AG09309 (cell line): ENCODE measurements around the gene LONRF2.
"Not testable (repeated sequence)": the region's sequence is repeated elsewhere in the genome, so short reads cannot be mapped to it uniquely, and the experiment has no call there.

Experiments used
- DNase-seq: peaks from one replicate; pipeline ENCODE4 v3.0.0-alpha.2; 2010; ENCODE audit warnings: low read depth
- H3K4me3 ChIP-seq: 2 replicates; pipeline ENCODE4 v1.5.1; 2011; ENCODE audit warnings: mild to moderate bottlenecking, low read depth, low read length, moderate library complexity; ENCODE audit not compliant: control insufficient read depth
- TF ChIP-seq, protein P1 (sequence below): IDR thresholded peaks from 2 replicates; pipeline ENCODE4 v1.5.1; 2011; ENCODE audit warnings: mild to moderate bottlenecking, low read depth, low read length, inconsistent platforms; ENCODE audit not compliant: insufficient read depth, control insufficient read depth; ENCODE audit errors: missing control alignments

The LONRF2 gene

DNA sequence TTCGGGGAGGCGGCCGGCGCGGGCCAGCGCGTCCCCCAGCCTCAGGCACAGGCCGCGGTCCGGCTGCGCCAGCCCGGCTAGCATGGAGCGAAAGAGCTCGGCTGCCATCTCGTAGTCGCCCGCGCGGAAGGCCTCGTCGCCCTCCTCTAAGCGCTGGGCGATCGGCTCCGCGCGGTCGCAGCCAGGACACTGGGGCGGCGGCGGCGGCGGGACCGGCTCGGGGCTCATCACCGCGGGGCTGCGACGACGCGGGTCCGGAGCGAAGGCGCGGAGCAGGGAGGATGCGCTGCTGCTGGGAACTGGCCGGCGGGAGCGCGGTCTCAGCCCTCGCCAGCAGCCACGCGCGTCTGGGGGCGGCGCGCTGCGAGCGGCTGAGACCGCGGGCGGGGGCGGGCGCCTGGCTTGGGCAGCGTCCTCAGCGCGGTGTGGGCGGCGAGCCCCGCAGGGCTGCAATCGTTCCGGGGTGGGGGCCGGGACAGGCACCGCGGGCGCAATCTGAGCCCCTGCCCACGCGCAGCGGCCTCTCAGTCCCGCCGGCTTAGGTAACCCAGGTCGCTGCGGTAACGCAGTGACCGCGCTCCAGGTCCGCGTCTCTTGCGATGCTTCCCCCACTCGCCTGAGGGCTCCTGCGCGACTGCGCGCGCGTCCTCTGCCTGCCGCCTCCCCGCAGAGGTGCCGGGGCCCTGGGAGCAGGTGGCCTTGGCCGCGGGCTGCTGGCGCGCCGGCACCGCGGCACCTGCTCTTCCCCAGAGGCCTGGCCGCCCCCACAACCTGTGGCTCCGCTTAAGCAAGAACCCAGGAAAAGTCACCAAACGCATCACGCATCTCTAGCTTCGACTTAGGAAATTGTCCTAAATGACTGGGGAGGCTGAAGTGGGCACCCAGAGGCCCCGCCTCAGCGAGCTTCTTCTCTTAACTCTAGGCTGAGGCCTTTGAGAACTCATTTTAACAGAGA is at the start of gene LONRF2:
Gene LONRF2, minus strand, starts transcription at position 636 of the 955 bp plus-strand sequence. Its CDS starts 408 bp downstream, at position 228.
- TF ChIP-seq, protein P1, sequence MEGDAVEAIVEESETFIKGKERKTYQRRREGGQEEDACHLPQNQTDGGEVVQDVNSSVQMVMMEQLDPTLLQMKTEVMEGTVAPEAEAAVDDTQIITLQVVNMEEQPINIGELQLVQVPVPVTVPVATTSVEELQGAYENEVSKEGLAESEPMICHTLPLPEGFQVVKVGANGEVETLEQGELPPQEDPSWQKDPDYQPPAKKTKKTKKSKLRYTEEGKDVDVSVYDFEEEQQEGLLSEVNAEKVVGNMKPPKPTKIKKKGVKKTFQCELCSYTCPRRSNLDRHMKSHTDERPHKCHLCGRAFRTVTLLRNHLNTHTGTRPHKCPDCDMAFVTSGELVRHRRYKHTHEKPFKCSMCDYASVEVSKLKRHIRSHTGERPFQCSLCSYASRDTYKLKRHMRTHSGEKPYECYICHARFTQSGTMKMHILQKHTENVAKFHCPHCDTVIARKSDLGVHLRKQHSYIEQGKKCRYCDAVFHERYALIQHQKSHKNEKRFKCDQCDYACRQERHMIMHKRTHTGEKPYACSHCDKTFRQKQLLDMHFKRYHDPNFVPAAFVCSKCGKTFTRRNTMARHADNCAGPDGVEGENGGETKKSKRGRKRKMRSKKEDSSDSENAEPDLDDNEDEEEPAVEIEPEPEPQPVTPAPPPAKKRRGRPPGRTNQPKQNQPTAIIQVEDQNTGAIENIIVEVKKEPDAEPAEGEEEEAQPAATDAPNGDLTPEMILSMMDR, result no peak
- H3K4me3 ChIP-seq, result peak within 1 kb of the TSS; percentile 10
- DNase-seq, result no peak

DNA sequence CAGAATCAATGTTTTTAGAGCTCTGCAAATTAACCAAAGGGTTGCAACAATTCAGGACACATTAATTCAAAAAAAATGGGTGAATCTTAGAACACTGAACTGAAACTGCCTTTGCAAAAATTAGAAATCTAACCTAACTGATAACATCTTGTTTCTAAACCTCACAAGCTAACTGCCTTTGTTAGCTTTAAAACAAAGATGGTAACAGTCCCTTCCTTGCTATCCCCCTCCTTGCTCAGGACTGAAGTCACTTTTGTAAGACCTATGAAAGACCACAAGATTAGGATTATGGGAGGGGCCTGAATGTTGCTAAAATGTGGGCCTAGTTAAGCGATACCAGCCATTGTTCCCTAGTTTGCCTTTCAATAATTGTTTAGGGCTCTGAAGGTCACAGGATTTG is 44.9 kb upstream of the LONRF2 start:
- no peak for DNase-seq
- no peak overlapping the region for H3K4me3 ChIP-seq
- TF ChIP-seq, protein P1, result no peak

DNA sequence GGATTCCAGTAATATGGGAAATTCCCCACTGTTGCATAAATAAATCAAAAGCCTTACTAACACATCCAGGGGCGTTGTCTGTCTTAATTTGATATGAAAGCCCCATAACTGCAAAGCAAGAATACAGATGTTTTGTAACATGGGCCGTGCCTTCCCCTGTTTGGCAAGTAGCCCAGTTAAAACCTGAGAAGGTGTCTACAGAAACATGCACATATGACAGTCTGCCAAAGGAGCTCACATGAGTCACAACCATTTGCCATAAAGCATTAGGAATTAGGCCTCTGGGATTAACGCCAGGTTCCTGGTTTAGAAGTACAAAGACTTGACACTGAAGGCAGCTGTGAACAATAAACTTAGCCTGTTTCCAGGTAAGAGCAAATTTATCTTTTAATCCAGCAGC is 43.1 kb upstream of the LONRF2 start:
- TF ChIP-seq, protein P1, result no peak
- H3K4me3 ChIP-seq, result no peak overlapping the region
- DNase-seq, result peak; percentile 32

DNA sequence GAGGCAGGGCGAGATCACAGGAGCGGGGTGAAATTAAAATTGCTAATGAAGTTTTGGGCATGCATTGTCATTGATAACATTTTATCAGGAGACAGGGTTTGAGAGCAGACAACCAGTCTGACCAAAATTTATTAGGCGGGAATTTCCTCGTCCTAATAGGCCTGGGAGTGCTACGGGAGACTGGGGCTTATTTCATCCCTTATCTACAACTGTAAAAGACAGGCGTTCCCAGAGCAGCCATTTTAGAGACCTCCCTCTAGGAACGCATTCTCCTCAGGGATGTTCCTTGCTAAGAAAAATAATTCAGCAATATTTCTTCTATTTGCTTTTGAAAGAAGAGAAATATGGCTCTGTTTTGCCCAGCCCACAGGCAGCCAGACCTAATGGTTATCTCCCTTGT is 40.0 kb upstream of the LONRF2 start:
- DNase-seq, H3K4me3 ChIP-seq: not testable (repeated sequence)

DNA sequence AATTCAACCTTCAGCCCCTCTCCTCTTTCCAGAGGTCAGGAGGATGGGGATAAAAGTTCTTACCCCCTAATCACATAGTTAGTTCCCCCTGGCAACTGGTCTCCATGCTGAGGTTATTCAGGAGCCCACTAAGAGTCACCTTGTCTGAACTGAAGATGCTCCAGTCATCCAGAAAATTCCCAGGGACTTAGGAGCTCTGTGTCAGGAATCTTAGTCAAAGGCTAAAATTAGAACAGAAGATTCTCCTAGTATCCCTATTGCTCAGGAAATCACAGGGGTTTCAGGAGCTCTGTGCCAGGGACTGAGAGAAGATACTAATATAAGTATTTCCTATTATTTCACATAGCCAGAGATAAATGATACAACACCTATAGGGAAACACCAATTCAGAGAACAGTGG is 37.3 kb upstream of the LONRF2 start:
- no peak for DNase-seq
- no peak overlapping the region for H3K4me3 ChIP-seq
- TF ChIP-seq, protein P1, result no peak

DNA sequence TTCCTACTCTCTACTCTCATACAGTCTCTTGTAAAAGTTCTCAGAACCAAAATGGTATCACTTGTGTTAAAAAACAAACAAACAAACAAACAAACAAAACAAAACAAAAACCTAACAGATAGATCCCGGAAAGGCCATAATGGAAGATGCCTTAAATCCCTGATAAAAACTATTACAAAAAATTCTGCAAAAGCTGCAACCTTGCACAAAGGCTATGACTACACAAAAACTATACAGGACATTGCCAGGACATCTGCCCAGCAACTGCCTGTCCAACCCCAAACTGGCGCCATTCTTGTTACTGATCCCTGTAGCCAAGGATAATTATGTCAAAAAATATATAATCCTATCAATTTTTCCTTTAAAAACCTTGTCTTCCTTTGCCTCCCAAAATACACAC is 36.3 kb upstream of the LONRF2 start:
- H3K4me3 ChIP-seq, result no peak overlapping the region
- TF ChIP-seq, protein P1, result no peak
- DNase-seq, result no peak

DNA sequence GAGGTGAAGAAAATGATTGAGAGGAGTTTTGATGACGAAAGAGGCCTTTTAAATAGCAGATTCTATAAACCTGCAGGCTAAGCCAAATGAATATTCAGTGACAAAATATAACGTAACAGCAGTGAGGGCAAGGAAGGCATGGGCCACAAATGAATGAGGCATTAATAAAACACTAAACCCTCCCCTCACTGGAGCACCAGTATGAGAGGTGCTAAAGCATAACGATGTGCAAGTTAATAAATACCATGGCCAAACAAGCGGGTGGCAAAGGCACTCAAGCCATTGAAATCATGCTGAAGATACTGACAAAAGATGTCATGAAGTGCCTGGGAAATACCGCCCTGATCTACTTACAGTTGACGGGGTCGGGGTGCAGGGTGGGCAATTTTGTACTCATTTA is 30.2 kb upstream of the LONRF2 start:
- no peak for DNase-seq
- H3K4me3 ChIP-seq, result no peak overlapping the region
- TF ChIP-seq, protein P1, result no peak
